Dedifferentiated amniotic fluid mesenchymal stem cell (primary cell): Measurements from ENCODE around the gene NATD1.
"Not testable (repeated sequence)": the region's sequence is repeated elsewhere in the genome, so short reads cannot be mapped to it uniquely, and the experiment has no call there.

Experiments used
- DNase-seq: peaks from one replicate; pipeline ENCODE4 v3.0.0-alpha.2; 2016; ENCODE audit errors: extremely low spot score

The NATD1 gene

GRCh38 chr17:21193031-21193430, 60.2 kb downstream of the NATD1 start:
- no peak for DNase-seq

- not testable (repeated sequence) for DNase-seq
These were observed 60.8 kb downstream of the NATD1 start for GRCh38 chr17:21192414-21192813.

GRCh38 chr17:21191698-21192097, 61.5 kb downstream of the NATD1 start:
- no peak for DNase-seq

GRCh38 chr17:21190078-21190477, 63.1 kb downstream of the NATD1 start:
- no peak for DNase-seq

- no peak for DNase-seq
These were observed 63.8 kb downstream of the NATD1 start for GRCh38 chr17:21189361-21189760.
